ENCODE data around the gene EVL. TPM values are rescaled to one million over a fixed set of nuclear protein-coding genes. Genes with fewer than 3 reads are reported as not detected.

Gene EVL
- total and polyA plus RNA-seq, 2 donors (not counting 3 experiments of a cell fraction or from before 2014, with no cell fraction given) = 34.6 to 62.5 TPM

DNA sequence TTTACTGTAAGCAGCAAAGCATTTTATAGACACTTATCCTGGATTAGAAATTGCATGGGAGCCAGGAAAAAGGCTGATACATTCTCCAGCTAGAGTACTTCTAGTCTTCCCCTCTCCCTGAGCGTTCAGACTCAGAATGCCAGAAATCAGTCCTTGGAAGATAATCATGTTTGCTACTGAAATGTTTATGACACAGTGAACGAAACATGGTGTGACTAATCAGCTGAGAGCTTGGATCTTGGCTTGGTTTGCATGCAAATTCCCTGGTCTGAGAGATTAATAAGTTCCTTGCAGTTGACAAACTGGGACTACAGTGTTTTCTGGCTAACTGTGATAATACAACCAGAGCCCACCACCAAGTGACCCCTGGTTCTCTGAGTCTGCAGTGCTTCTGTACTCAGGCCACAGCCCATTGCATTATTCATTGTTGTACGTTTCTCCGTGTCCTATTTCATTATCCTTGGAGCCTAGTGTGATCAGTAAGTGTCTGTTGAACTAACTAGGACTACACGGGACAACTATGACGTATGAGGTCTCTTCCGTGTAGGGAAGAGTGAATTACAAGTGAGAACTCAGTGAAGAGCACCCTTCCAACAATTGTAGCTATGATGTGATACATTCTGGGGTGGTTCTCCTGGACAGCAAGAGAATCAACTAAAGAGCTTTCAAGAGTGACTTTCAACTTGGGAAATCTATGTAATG, 34.6 kb upstream of the EVL start:
- no peaks in the 10 kb centered on the region for H4K20me1 ChIP-seq (replicated peaks; ENCODE audit: control insufficient read depth, extremely low read depth, insufficient read depth, low read length)
- H2AFZ ChIP-seq (ENCODE audit: low read depth, low read length) = no peak overlapping the region
- DNase-seq (ENCODE audit: low read depth, low spot score) = peak; percentile 52
- TF ChIP-seq POLR2A (IDR thresholded peaks at IDR 0.05; ENCODE audit: low read depth, low read length) (no peak), EZH2 (IDR thresholded peaks at IDR 0.05; ENCODE audit: borderline replicate concordance, low read depth, low read length, severe bottlenecking) (no peak), FOS (IDR thresholded peaks at IDR 0.05; ENCODE audit: borderline replicate concordance, insufficient read depth, low read length) (no peak)
- TF ChIP-seq, protein P1, sequence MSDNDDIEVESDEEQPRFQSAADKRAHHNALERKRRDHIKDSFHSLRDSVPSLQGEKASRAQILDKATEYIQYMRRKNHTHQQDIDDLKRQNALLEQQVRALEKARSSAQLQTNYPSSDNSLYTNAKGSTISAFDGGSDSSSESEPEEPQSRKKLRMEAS (IDR thresholded peaks at IDR 0.05; ENCODE audit: insufficient read depth, insufficient read length) = no peak
- H3K27ac ChIP-seq (ENCODE audit: insufficient read depth, low read depth, low read length) = peak overlapping the region; percentile 73
- peaks cover 2% of the 10 kb centered on the region for H3K79me2 ChIP-seq (ENCODE audit: control insufficient read depth, insufficient read depth, low read length)
- no peaks in the 10 kb centered on the region for H3K27me3 ChIP-seq (ENCODE audit: control insufficient read depth in 2 of 2, insufficient read depth in 2 of 2, low read length in 2 of 2)
- intact Hi-C loops (cut with micrococcal nuclease) (no loop called here), dilution Hi-C loops (cut with MboI; ENCODE audit: extremely low pct_ligation_motif_present, low sequenced_read_pairs) (no loop called here)
- no peaks in the 10 kb centered on the region for H3K36me3 ChIP-seq (ENCODE audit: control insufficient read depth in 2 of 2, extremely low read depth in 1 of 2, insufficient read depth in 2 of 2, low read length in 2 of 2)
- H3K4me3 ChIP-seq (replicated peaks in 1 of 3; ENCODE audit: insufficient read depth in 1 of 3, low read depth in 1 of 3, low read length in 3 of 3) = no peak overlapping the region
- peaks cover 25% of the 10 kb centered on the region for H3K4me1 ChIP-seq (ENCODE audit: control insufficient read depth, extremely low read depth, insufficient read depth, low read length)
- CTCF ChIA-PET = interaction anchor here (0.9 to 2.8 kb wide), 7 partner anchors 15 to 162 kb away, joined by 3 to 12 read pairs (median 4); no protein-coding TSS in a partner anchor
- no peak overlapping the region for H3K9ac ChIP-seq (replicated peaks; ENCODE audit: extremely low read depth, insufficient read depth, low read length)
- H3K9me1 ChIP-seq (replicated peaks; ENCODE audit: control insufficient read depth, extremely low read depth, insufficient read depth, low read length) = no peaks in the 10 kb centered on the region
- FAIRE-seq = peak; percentile 55
- no TSS peak for BruUV-seq (replicated peaks)
- H3K4me2 ChIP-seq (ENCODE audit: insufficient read depth, low read length) = peak overlapping the region; percentile 94
- H3K9me3 ChIP-seq (replicated peaks; ENCODE audit: control insufficient read depth, insufficient read depth, low read length) = no peaks in the 10 kb centered on the region
- POLR2A ChIA-PET = no interaction called here

DNA sequence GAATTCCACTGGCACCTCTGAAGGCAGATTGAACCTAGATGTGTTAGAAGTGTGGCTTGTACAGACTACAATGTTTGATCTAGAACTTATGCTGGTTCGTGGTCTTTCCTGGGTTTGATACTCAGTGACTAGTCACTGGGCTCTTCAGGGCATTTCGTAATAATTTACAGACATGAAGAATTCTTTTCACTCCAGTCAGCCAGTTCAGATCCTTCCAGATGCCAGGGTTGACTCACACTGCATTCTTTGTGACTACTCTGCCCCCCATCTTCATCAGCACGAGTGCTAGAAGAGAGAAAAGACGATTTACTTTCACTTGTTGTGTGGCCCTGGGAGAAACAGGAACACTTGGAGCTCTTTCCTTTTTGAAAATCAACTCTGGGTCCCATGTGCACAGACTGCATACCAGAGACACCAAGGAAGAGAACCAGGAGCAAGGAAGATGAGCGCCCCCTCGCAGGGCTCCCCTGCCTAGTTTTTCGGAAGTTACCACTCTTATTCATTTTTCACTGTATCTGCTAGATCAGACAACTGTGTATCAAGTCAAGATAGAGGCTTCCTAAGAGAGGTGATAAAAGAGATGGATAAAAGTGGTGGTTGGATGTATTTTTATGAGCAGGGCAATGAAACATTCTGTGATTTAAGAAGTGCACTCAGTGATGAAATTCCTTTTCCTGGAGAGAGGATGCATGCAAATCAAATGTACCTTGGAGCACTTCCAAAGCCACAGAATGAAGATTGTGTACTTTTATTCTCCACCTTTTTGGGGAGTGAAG, 33.5 kb upstream of the EVL start:
- dilution Hi-C loops (cut with MboI; ENCODE audit: extremely low pct_ligation_motif_present, low sequenced_read_pairs) (no loop called here), intact Hi-C loops (cut with micrococcal nuclease) (no loop called here)
- Histone ChIP-seq H3K36me3 (ENCODE audit: control insufficient read depth in 2 of 2, extremely low read depth in 1 of 2, insufficient read depth in 2 of 2, low read length in 2 of 2) (no peaks in the 10 kb centered on the region), H3K9ac (replicated peaks; ENCODE audit: extremely low read depth, insufficient read depth, low read length) (peak overlapping the region; percentile 63), H3K27me3 (ENCODE audit: control insufficient read depth in 2 of 2, insufficient read depth in 2 of 2, low read length in 2 of 2) (no peaks in the 10 kb centered on the region), H3K79me2 (ENCODE audit: control insufficient read depth, insufficient read depth, low read length) (peaks cover 2% of the 10 kb centered on the region), H2AFZ (ENCODE audit: low read depth, low read length) (peak overlapping the region; percentile 58), H3K27ac (ENCODE audit: insufficient read depth, low read depth, low read length) (peak overlapping the region; percentile 73), H3K4me2 (ENCODE audit: insufficient read depth, low read length) (peak overlapping the region; percentile 94), H4K20me1 (replicated peaks; ENCODE audit: control insufficient read depth, extremely low read depth, insufficient read depth, low read length) (no peaks in the 10 kb centered on the region), H3K9me3 (replicated peaks; ENCODE audit: control insufficient read depth, insufficient read depth, low read length) (no peaks in the 10 kb centered on the region), H3K4me3 (replicated peaks in 1 of 3; ENCODE audit: insufficient read depth in 1 of 3, low read depth in 1 of 3, low read length in 3 of 3) (peak overlapping the region in 2 of 3 experiments; percentile 28 to 48), H3K4me1 (ENCODE audit: control insufficient read depth, extremely low read depth, insufficient read depth, low read length) (peaks cover 25% of the 10 kb centered on the region), H3K9me1 (replicated peaks; ENCODE audit: control insufficient read depth, extremely low read depth, insufficient read depth, low read length) (no peaks in the 10 kb centered on the region)
- DNase-seq (ENCODE audit: low read depth, low spot score) (peak; percentile 84), FAIRE-seq (peak; percentile 82)
- TF ChIP-seq MYC (IDR thresholded peaks at IDR 0.05; ENCODE audit: low read depth, low read length) (no peak), CTCF (IDR thresholded peaks at IDR 0.05; ENCODE audit: extremely low read depth in 1 of 2, insufficient read depth in 1 of 2, low read depth in 1 of 2, low read length in 2 of 2) (no peak), GATA2 (IDR thresholded peaks at IDR 0.05; ENCODE audit: insufficient read depth, insufficient read length, low read depth, low read length) (peak; percentile 19), EZH2 (IDR thresholded peaks at IDR 0.05; ENCODE audit: borderline replicate concordance, low read depth, low read length, severe bottlenecking) (no peak), POLR2A (IDR thresholded peaks at IDR 0.05; ENCODE audit: low read depth, low read length) (peak; percentile 35), POLR2AphosphoS5 (IDR thresholded peaks at IDR 0.05; ENCODE audit: insufficient read depth, low read depth, low read length) (peak; percentile 43), JUN (IDR thresholded peaks at IDR 0.05; ENCODE audit: borderline replicate concordance, insufficient read depth, insufficient read length, low read depth) (peak; percentile 47), FOS (IDR thresholded peaks at IDR 0.05; ENCODE audit: borderline replicate concordance, insufficient read depth, low read length) (peak; percentile 95)
- TF ChIP-seq, protein P1 (IDR thresholded peaks at IDR 0.05; ENCODE audit: insufficient read depth, insufficient read length) = no peak
- CTCF ChIA-PET = interaction anchor here (0.9 to 2.8 kb wide), 8 partner anchors 16 to 162 kb away, joined by 3 to 12 read pairs (median 4); no protein-coding TSS in a partner anchor
- POLR2A ChIA-PET = no interaction called here
- TSS peak; percentile 24 for BruUV-seq (replicated peaks)

All from endothelial cell of umbilical vein (primary cell).